Measurements from ENCODE around the gene ELK3. TPM values are rescaled to one million over a fixed set of nuclear protein-coding genes. Genes with fewer than 3 reads are reported as not detected.

ELK3 gene
- total RNA-seq, 2 experiments from 2014 or later: 26.8 to 31.5 TPM

- no peak overlapping the region for H3K27ac Mint-ChIP-seq
These were observed 103.3 kb downstream of the ELK3 start for GRCh38 chr12:96297504-96297903.

GRCh38 chr12:96300064-96300463 is 105.9 kb downstream of the ELK3 start:
- peaks cover 39% of the 10 kb centered on the region for H3K4me1 Mint-ChIP-seq (ENCODE audit: low read depth)

More at GRCh38 chr12:96297504-96297903, 103.3 kb downstream of the ELK3 start:
- Histone ChIP-seq H3K27me3 (ENCODE audit: control insufficient read depth in 1 of 2, insufficient read depth in 2 of 2, low read length in 2 of 2) (no peaks in the 10 kb centered on the region), H3K27ac (ENCODE audit: low read depth in 1 of 2, low read length in 2 of 2) (no peak overlapping the region), H3K4me3 (ENCODE audit: low read length) (no peak overlapping the region), H3K9me3 (ENCODE audit: control insufficient read depth in 1 of 2, insufficient read depth in 1 of 2, low read length in 2 of 2) (no peaks in the 10 kb centered on the region), H3K4me1 (ENCODE audit: insufficient read depth, low read length) (peaks cover 5% of the 10 kb centered on the region), H3K36me3 (ENCODE audit: insufficient read depth, low read length) (peaks cover 39% of the 10 kb centered on the region)
- CTCF ChIA-PET: no interaction called here
- POLR2A ChIA-PET: no interaction called here
- Mint-ChIP-seq H3K9me3 (no peaks in the 10 kb centered on the region), H3K27me3 (no peaks in the 10 kb centered on the region), H3K4me3 (no peak overlapping the region), H3K36me3 (ENCODE audit: low read depth) (peaks cover 75% of the 10 kb centered on the region), H3K4me1 (ENCODE audit: low read depth) (peaks cover 38% of the 10 kb centered on the region)
- no peak for TF ChIP-seq CTCF (IDR thresholded peaks at IDR 0.05)
- DNase-seq: no peak
- intact Hi-C loops (cut with DNase I, micrococcal nuclease): loop anchor here (5.0 kb wide), 2 partner anchors 35 to 220 kb away; no protein-coding TSS in a partner anchor
- no peak for ATAC-seq (ENCODE audit: poor library complexity)

GRCh38 chr12:96301732-96302131 is 107.6 kb downstream of the ELK3 start:
- DNase-seq (no peak), ATAC-seq (ENCODE audit: poor library complexity) (no peak)
- Mint-ChIP-seq H3K27ac (no peak overlapping the region), H3K36me3 (ENCODE audit: low read depth) (peaks cover 66% of the 10 kb centered on the region), H3K9me3 (no peaks in the 10 kb centered on the region), H3K4me1 (ENCODE audit: low read depth) (peaks cover 33% of the 10 kb centered on the region), H3K4me3 (no peak overlapping the region), H3K27me3 (no peaks in the 10 kb centered on the region)
- intact Hi-C loops (cut with DNase I, micrococcal nuclease): loop anchor here in 1 of 2 experiments (5.0 to 10.0 kb wide), 3 partner anchors 47 to 216 kb away; no protein-coding TSS in a partner anchor
- Histone ChIP-seq H3K27me3 (ENCODE audit: control insufficient read depth in 1 of 2, insufficient read depth in 2 of 2, low read length in 2 of 2) (no peaks in the 10 kb centered on the region), H3K36me3 (ENCODE audit: insufficient read depth, low read length) (peaks cover 26% of the 10 kb centered on the region), H3K27ac (ENCODE audit: low read depth in 1 of 2, low read length in 2 of 2) (no peak overlapping the region), H3K4me1 (ENCODE audit: insufficient read depth, low read length) (no peaks in the 10 kb centered on the region), H3K9me3 (ENCODE audit: control insufficient read depth in 1 of 2, insufficient read depth in 1 of 2, low read length in 2 of 2) (no peaks in the 10 kb centered on the region), H3K4me3 (ENCODE audit: low read length) (no peak overlapping the region)
- POLR2A ChIA-PET: no interaction called here
- TF ChIP-seq CTCF (IDR thresholded peaks at IDR 0.05): no peak
- CTCF ChIA-PET: no interaction called here

More at GRCh38 chr12:96300064-96300463, 105.9 kb downstream of the ELK3 start:
- ChIA-PET CTCF (no interaction called here), POLR2A (interaction anchor here (1.6 kb wide), 1 partner anchor 100 kb away, joined by 4 read pairs; the partner anchor contains the start of gene CDK17)
- no peak for ATAC-seq (ENCODE audit: poor library complexity)
- Histone ChIP-seq H3K9me3 (ENCODE audit: control insufficient read depth in 1 of 2, insufficient read depth in 1 of 2, low read length in 2 of 2) (no peaks in the 10 kb centered on the region), H3K36me3 (ENCODE audit: insufficient read depth, low read length) (peaks cover 26% of the 10 kb centered on the region), H3K4me3 (ENCODE audit: low read length) (no peak overlapping the region), H3K27ac (ENCODE audit: low read depth in 1 of 2, low read length in 2 of 2) (no peak overlapping the region), H3K4me1 (ENCODE audit: insufficient read depth, low read length) (peaks cover 5% of the 10 kb centered on the region), H3K27me3 (ENCODE audit: control insufficient read depth in 1 of 2, insufficient read depth in 2 of 2, low read length in 2 of 2) (no peaks in the 10 kb centered on the region)
- no peak overlapping the region for H3K27ac Mint-ChIP-seq
- no peak overlapping the region for H3K4me3 Mint-ChIP-seq
- no peak for TF ChIP-seq CTCF (IDR thresholded peaks at IDR 0.05)
- peaks cover 67% of the 10 kb centered on the region for H3K36me3 Mint-ChIP-seq (ENCODE audit: low read depth)
- DNase-seq: no peak
- intact Hi-C loops (cut with DNase I, micrococcal nuclease): loop anchor here in 1 of 2 experiments (5.0 to 10.0 kb wide), 3 partner anchors 45 to 217 kb away; no protein-coding TSS in a partner anchor
- no peaks in the 10 kb centered on the region for H3K9me3 Mint-ChIP-seq
- H3K27me3 Mint-ChIP-seq: no peaks in the 10 kb centered on the region
